AG04449 (cell line): ENCODE data around the gene SLC25A12.

Source experiments
- CTCF ChIA-PET: fragments of 350-600 bp; formaldehyde crosslinking; extraction: SDS; loops from one replicate; lab custom pipeline; 2021; ENCODE audit warnings: antibody characterized with exemption; lab: Yijun Ruan, JAX
- POLR2A ChIA-PET: fragments of 400-600, 350-600 bp; formaldehyde crosslinking; extraction: SDS; loops from one replicate; lab custom pipeline; 2020; ENCODE audit warnings: antibody characterized with exemption, inconsistent platforms; lab: Yijun Ruan, JAX
- DNase-seq: peaks from one replicate; pipeline ENCODE4 v3.0.0-alpha.2; 2010; ENCODE audit warnings: low read depth, low spot score
- H3K4me3 ChIP-seq: 2 replicates; pipeline ENCODE4 v1.5.1; 2011; ENCODE audit warnings: low read depth, mild to moderate bottlenecking, control low read depth, low read length
- CTCF ChIP-seq: IDR thresholded peaks from one replicate; pipeline ENCODE4 v1.5.1; 2011; ENCODE audit warnings: mild to moderate bottlenecking, moderate library complexity, low read length, control low read depth, inconsistent platforms; ENCODE audit not compliant: insufficient read depth; ENCODE audit errors: missing control alignments

SLC25A12 gene

GRCh38 chr2:171745806-171746205, 148.2 kb downstream of the SLC25A12 start:
- DNase-seq = no peak
- H3K4me3 ChIP-seq = no peak overlapping the region
- CTCF ChIA-PET = interaction anchor here (1.1 kb wide), 1 partner anchor 40 kb away, joined by 5 read pairs; no protein-coding TSS in a partner anchor
- no peak for TF ChIP-seq CTCF
- POLR2A ChIA-PET = interaction anchor here (0.6 kb wide), 1 partner anchor 339 kb away, joined by 3 read pairs; no protein-coding TSS in a partner anchor

GRCh38 chr2:171745141-171745540, 148.9 kb downstream of the SLC25A12 start:
- POLR2A ChIA-PET = no interaction called here
- TF ChIP-seq CTCF = no peak
- CTCF ChIA-PET = interaction anchor here (1.0 to 1.1 kb wide), 2 partner anchors 39 to 369 kb away, joined by 3 to 5 read pairs; no protein-coding TSS in a partner anchor

GRCh38 chr2:171742760-171743159, 151.3 kb downstream of the SLC25A12 start:
- no peak for DNase-seq
- POLR2A ChIA-PET = no interaction called here
- CTCF ChIA-PET = no interaction called here
- TF ChIP-seq CTCF = no peak
- no peak overlapping the region for H3K4me3 ChIP-seq

More at GRCh38 chr2:171745141-171745540, 148.9 kb downstream of the SLC25A12 start:
- DNase-seq = no peak
- no peak overlapping the region for H3K4me3 ChIP-seq

GRCh38 chr2:171741189-171741588, 152.9 kb downstream of the SLC25A12 start:
- DNase-seq = no peak
- ChIA-PET POLR2A (no interaction called here), CTCF (interaction anchor here (0.6 to 1.6 kb wide), 6 partner anchors 12 to 386 kb away, joined by 3 to 7 read pairs (median 4); no protein-coding TSS in a partner anchor)

GRCh38 chr2:171735991-171736710, 157.9 kb downstream of the SLC25A12 start:
- POLR2A ChIA-PET = no interaction called here
- TF ChIP-seq CTCF = no peak
- DNase-seq = no peak
- H3K4me3 ChIP-seq = no peak overlapping the region
- CTCF ChIA-PET = interaction anchor here (1.0 to 1.2 kb wide), 2 partner anchors 33 to 137 kb away, joined by 3 to 4 read pairs; no protein-coding TSS in a partner anchor

More at GRCh38 chr2:171741189-171741588, 152.9 kb downstream of the SLC25A12 start:
- TF ChIP-seq CTCF = no peak
- H3K4me3 ChIP-seq = no peak overlapping the region
